K562 (cell line): ENCODE measurements around the gene MLXIPL. TPM values are rescaled to one million over a fixed set of nuclear protein-coding genes. Genes with fewer than 3 reads are reported as not detected.

Source experiments
- ATAC-seq: fragments of 200-7000 bp; cut with Tn5 transposase; 3 replicates; pipeline ENCODE4 v1.9.1; 2020; ENCODE audit warnings: moderate library complexity
- BruUV-seq: library from RNA; stranded (reverse); fragments of 400-500 nt; replicated peaks from 2 replicates; lab custom pipeline; 2021; lab: Mats Ljungman, UMichigan
- CTCF ChIA-PET: fragments of 300-600 bp; formaldehyde crosslinking; extraction: SDS; loops from one replicate; lab custom pipeline; 2021; ENCODE audit warnings: low intra/inter-chr PET ratio; lab: Yijun Ruan, JAX
- POLR2A ChIA-PET: fragments of 300-600, 350-650 bp; sonication (Branson Sonifier 250); formaldehyde crosslinking; extraction: SDS; loops from one replicate; lab custom pipeline; 2021; ENCODE audit warnings: antibody characterized with exemption, inconsistent platforms; lab: Yijun Ruan, JAX
- DNase-seq, 4 experiments: peaks; one replicate each; pipeline versions ENCODE4 v3.0.0 to v3.0.0-alpha.2; 2011 to 2018; ENCODE audit warnings: low spot score in 3 of 4, mixed read lengths in 3 of 4; ENCODE audit errors: extremely low read depth in 1 of 4
- FAIRE-seq: peaks from 2 replicates; lab custom pipeline; 2011; peaks lifted over from hg19 to GRCh38; lab: Jason Lieb, UNC
- H2AFZ ChIP-seq: 2 replicates; pipeline ENCODE4 v1.6.0; 2011; ENCODE audit warnings: low read depth, low read length, control low read depth, inconsistent platforms
- H3K27ac ChIP-seq: fragments of 200-600 bp; 3 replicates; pipeline ENCODE4 v1.8.0; 2011; ENCODE audit warnings: low read depth, mild to moderate bottlenecking, control low read depth, inconsistent platforms, low read length, moderate library complexity, mixed read lengths; ENCODE audit errors: extremely low read depth
- H3K27me3 ChIP-seq, 2 experiments: fragments of 300-600 bp in 1 of 2; 2 replicates in 1 of 2; 3 replicates in 1 of 2; pipeline versions ENCODE4 v1.6.0 to v1.8.0; 2011; ENCODE audit warnings: inconsistent platforms in 2 of 2, low read length in 2 of 2, mild to moderate bottlenecking in 1 of 2, mixed read lengths in 1 of 2, moderate library complexity in 1 of 2; ENCODE audit not compliant: control insufficient read depth in 2 of 2, insufficient read depth in 2 of 2
- H3K36me3 ChIP-seq: fragments of 300-600 bp; 3 replicates; pipeline ENCODE4 v1.8.0; 2011; ENCODE audit warnings: mild to moderate bottlenecking, low read length, inconsistent platforms; ENCODE audit not compliant: control insufficient read depth, insufficient read depth
- H3K4me1 ChIP-seq, 2 experiments: fragments of 200-600 bp in 1 of 2; replicated peaks in 1 of 2; 2 replicates in 1 of 2; 3 replicates in 1 of 2; pipeline versions ENCODE4 v1.5.1 to v1.8.0; 2011; ENCODE audit warnings: inconsistent platforms in 2 of 2, low read length in 2 of 2, mild to moderate bottlenecking in 1 of 2, mixed read lengths in 1 of 2, moderate library complexity in 1 of 2; ENCODE audit not compliant: control insufficient read depth in 2 of 2, insufficient read depth in 2 of 2
- H3K4me2 ChIP-seq: 2 replicates; pipeline ENCODE4 v1.6.1; 2011; ENCODE audit warnings: low read length, control low read depth, inconsistent platforms, mixed read lengths; ENCODE audit not compliant: insufficient read depth
- H3K4me3 ChIP-seq: fragments of 200-600 bp; sonication (generic), shearing (Covaris generic); 2 replicates; pipeline ENCODE4 v1.5.1; 2016; ENCODE audit warnings: control low read depth, inconsistent platforms
- H3K79me2 ChIP-seq: fragments of 200-600 bp; 3 replicates; pipeline ENCODE4 v1.8.0; 2011; ENCODE audit warnings: low read length, inconsistent platforms; ENCODE audit not compliant: control insufficient read depth, insufficient read depth
- H3K9ac ChIP-seq, 2 experiments: 2 replicates each; pipeline versions ENCODE4 v1.6.0 to v1.6.1; 2011; ENCODE audit warnings: low read depth in 2 of 2, low read length in 2 of 2, control low read depth in 1 of 2, inconsistent platforms in 1 of 2, mild to moderate bottlenecking in 1 of 2, mixed read lengths in 1 of 2; ENCODE audit not compliant: insufficient read depth in 1 of 2
- H3K9me1 ChIP-seq: one replicate; pipeline ENCODE4 v1.6.0; 2011; ENCODE audit warnings: inconsistent platforms, mild to moderate bottlenecking, low read length, moderate library complexity; ENCODE audit not compliant: control insufficient read depth, insufficient read depth
- H3K9me3 ChIP-seq: replicated peaks from 2 replicates; pipeline ENCODE4 v1.5.1; 2011; ENCODE audit warnings: low read depth, low read length, inconsistent platforms; ENCODE audit not compliant: control insufficient read depth, insufficient read depth
- H4K20me1 ChIP-seq: replicated peaks from 2 replicates; pipeline ENCODE4 v1.6.1; 2011; ENCODE audit warnings: low read length, inconsistent platforms, mixed read lengths; ENCODE audit not compliant: control insufficient read depth, insufficient read depth
- ATF7 ChIP-seq: fragments of 450-650 bp; IDR thresholded peaks from 2 replicates; pipeline ENCODE4 v1.7.1; 2014; ENCODE audit warnings: mild to moderate bottlenecking, moderate library complexity
- CXXC5 ChIP-seq: fragments of 250-450 bp; sonication (Bioruptor Pico); IDR thresholded peaks from 2 replicates; pipeline ENCODE4 v1.8.0; 2022; ENCODE audit warnings: inconsistent platforms, mild to moderate bottlenecking, moderate library complexity
- ERF ChIP-seq: fragments of 450-650 bp; formaldehyde crosslinking; IDR thresholded peaks from 2 replicates; pipeline ENCODE4 v1.4.0; 2020; ENCODE audit warnings: mild to moderate bottlenecking, mixed read lengths
- GATAD2B ChIP-seq: fragments of 450-650 bp; IDR thresholded peaks from 2 replicates; pipeline ENCODE4 v1.6.1; 2017; ENCODE audit warnings: mild to moderate bottlenecking, borderline replicate concordance
- KDM1A ChIP-seq, 2 experiments: fragments of 450-650 bp; IDR thresholded peaks; 2 replicates each; pipeline ENCODE4 v1.6.1; 2016; ENCODE audit warnings: mild to moderate bottlenecking in 2 of 2
- KLF1 ChIP-seq: fragments of 450-650 bp; IDR thresholded peaks from 2 replicates; pipeline ENCODE4 v1.6.1; 2016; ENCODE audit warnings: missing genetic modification characterization, missing compliant biosample characterization
- PKNOX1 ChIP-seq: fragments of 450-650 bp; IDR thresholded peaks from 2 replicates; pipeline ENCODE4 v1.6.1; 2016
- PPARD ChIP-seq: fragments of 250-450 bp; sonication (Bioruptor Pico); IDR thresholded peaks from 2 replicates; pipeline ENCODE4 v1.8.0; 2022; ENCODE audit warnings: inconsistent platforms, mild to moderate bottlenecking, moderate library complexity
- TRIM25 ChIP-seq: fragments of 450-650 bp; IDR thresholded peaks from 2 replicates; pipeline ENCODE4 v1.7.0; 2016; ENCODE audit warnings: borderline replicate concordance
- ZBTB5 ChIP-seq: fragments of 450-650 bp; IDR thresholded peaks from 2 replicates; pipeline ENCODE4 v1.6.1; 2017; ENCODE audit warnings: antibody characterized with exemption
- ZBTB8A ChIP-seq: fragments of 450-650 bp; IDR thresholded peaks from 2 replicates; pipeline ENCODE4 v1.6.1; 2018; ENCODE audit warnings: mild to moderate bottlenecking, moderate library complexity; ENCODE audit not compliant: partially characterized antibody
- ZKSCAN3 ChIP-seq: fragments of 250-450 bp; sonication (Bioruptor Pico); IDR thresholded peaks from 2 replicates; pipeline ENCODE4 v1.4.0; 2020
- ZNF224 ChIP-seq: sonication (generic); formaldehyde crosslinking; IDR thresholded peaks from 2 replicates; pipeline ENCODE4 v1.8.0; 2022; ENCODE audit warnings: mild to moderate bottlenecking, missing genetic modification reagents
- ZNF324 ChIP-seq: fragments of 250-450 bp; sonication (Bioruptor Pico); IDR thresholded peaks from 2 replicates; pipeline ENCODE4 v1.4.0; 2020; ENCODE audit warnings: mild to moderate bottlenecking
- whole genome bisulfite sequencing: fragments of 100-300 bp; shearing (Covaris generic); methylation state at CpG from one replicate; pipeline ENCODE4 v1.1.6; 2016; ENCODE audit warnings: low coverage, mixed read lengths; ENCODE audit not compliant: insufficient coverage; ENCODE audit errors: missing lambda C conversion rate; 5-methylcytosine and 5-hydroxymethylcytosine counted together
- in situ Hi-C: fragments of 300-500 bp; cut with MboI; formaldehyde crosslinking; loops from 4 replicates; pipeline ENCODE4 v1.15.0; 2018; ENCODE audit warnings: inconsistent platforms, mixed read lengths
- intact Hi-C: fragments of 100-400 bp; cut with micrococcal nuclease; formaldehyde crosslinking; loops from 2 replicates; pipeline ENCODE4 v1.14.2; 2022
- polyA plus RNA-seq, 8 experiments: library from polyadenylated mRNA; depleted of rRNA in 4 of 8; stranded (reverse) in 5 of 8; unstranded in 3 of 8; fragments of >200 nt; fragmentation: Nextera tagmentation in 2 of 8; fragmentation: Illumina TruSeq in 1 of 8; extraction: Ambion mirVana in 2 of 8; extraction: Trizol in 1 of 8; gene quantifications; 2 replicates each; pipeline versions ENCODE4 v1.2.1 to v1.2.3, GENCODE V29; 2011 to 2014; ENCODE audit warnings: inconsistent platforms in 1 of 8, missing spikeins in 1 of 8
- total RNA-seq, 7 experiments: library from RNA; depleted of rRNA in 6 of 7; stranded (reverse); fragments of >200 nt in 6 of 7; fragmentation: Illumina TruSeq in 2 of 7; extraction: Trizol in 2 of 7; gene quantifications; 2 replicates each; pipeline versions ENCODE4 v1.2.1 to v1.2.3, GENCODE V29; 2011 to 2021; ENCODE audit warnings: low replicate concordance in 1 of 7

MLXIPL gene
- total and polyA plus RNA-seq, 9 of the 15 experiments (the other 6 are each of a cell fraction or from before 2014, with no cell fraction given) = 0.11 to 18.4 (median 1.4) TPM

GRCh38 chr7:73652541-73652949, 28.2 kb upstream of the MLXIPL start:
- Histone ChIP-seq H3K9me3 (peaks cover 7% of the 10 kb centered on the region; the same call in 1 of the 2 replicates), H2AFZ (no peak overlapping the region), H3K9ac (no peak overlapping the region), H3K27me3 (peaks cover 29 to 56% of the 10 kb centered on the region in 2 experiments), H3K4me3 (no peak overlapping the region), H3K4me1 (peaks cover 0 to 7% of the 10 kb centered on the region in 2 experiments; a peak in 2 of 5 replicates), H3K27ac (no peak overlapping the region), H3K4me2 (no peak overlapping the region), H3K79me2 (no peaks in the 10 kb centered on the region), H3K36me3 (no peaks in the 10 kb centered on the region), H4K20me1 (no peaks in the 10 kb centered on the region), H3K9me1 (no peaks in the 10 kb centered on the region)
- ATAC-seq (no peak), FAIRE-seq (no peak), DNase-seq (no peak)
- CTCF ChIA-PET = no interaction called here
- intact Hi-C loops (no loop called here), in situ Hi-C loops (no loop called here)
- 18% methylated on average over 10 of the region's 11 CpGs for WGBS
- POLR2A ChIA-PET = interaction anchor here (0.8 to 1.2 kb wide), 2 partner anchors 46 to 131 kb away, joined by 3 read pairs; no protein-coding TSS in a partner anchor
- BruUV-seq = no TSS peak
- TF ChIP-seq ZBTB8A (no peak), TRIM25 (no peak), CXXC5 (no peak), ZKSCAN3 (CRISPR knock-in tag) (no peak), ZNF324 (CRISPR knock-in tag) (no peak), ZNF224 (CRISPR knock-in tag) (no peak), ZBTB5 (no peak), PKNOX1 (no peak), KDM1A (IDR thresholded peaks at IDR 0.05) (no peak), ATF7 (no peak), GATAD2B (no peak), PPARD (CRISPR knock-in tag) (no peak), KLF1 (tag) (no peak), ERF (CRISPR knock-in tag) (no peak)
